ENCODE data around the gene FXYD1.

Gene FXYD1

GRCh38 chr19:35146746-35147459 lies 8.3 kb downstream of the FXYD1 start:
- no peak overlapping the region for H3K4me3 ChIP-seq (ENCODE audit: low read depth in 1 of 2, low read length in 2 of 2)
- no peak overlapping the region for H3K4me2 ChIP-seq (ENCODE audit: insufficient read depth, low read length)
- no peak overlapping the region for H3K27ac ChIP-seq (ENCODE audit: low read length)
- peaks cover under 1% of the 10 kb centered on the region for H3K27me3 ChIP-seq (ENCODE audit: insufficient read depth, low read length, poor library complexity)
- no peak overlapping the region for H2AFZ ChIP-seq (ENCODE audit: low read depth, low read length)
- DNase-seq (no peak), ATAC-seq (ENCODE audit: insufficient read depth, low read depth) (no peak)
- no peak for TF ChIP-seq EZH2 (IDR thresholded peaks at IDR 0.05; ENCODE audit: borderline replicate concordance, low read depth, low read length, severe bottlenecking)
- no peak for TF ChIP-seq CTCF (IDR thresholded peaks at IDR 0.05; ENCODE audit: borderline replicate concordance, extremely low read depth, low read length, poor library complexity, severe bottlenecking)
- no peaks in the 10 kb centered on the region for H3K4me1 ChIP-seq (ENCODE audit: insufficient read depth, low read length)
- no peaks in the 10 kb centered on the region for H3K36me3 ChIP-seq (ENCODE audit: insufficient read depth, low read length)
- no peak overlapping the region for H3K9ac ChIP-seq (ENCODE audit: low read depth, low read length)
- no peaks in the 10 kb centered on the region for H4K20me1 ChIP-seq (ENCODE audit: insufficient read depth, low read length)
- H3K79me2 ChIP-seq (ENCODE audit: insufficient read depth, low read length): no peaks in the 10 kb centered on the region
- no peaks in the 10 kb centered on the region for H3K9me3 ChIP-seq (ENCODE audit: insufficient read depth, low read length, severe bottlenecking)

- Histone ChIP-seq H3K4me2 (ENCODE audit: insufficient read depth, low read length) (no peak overlapping the region), H3K27me3 (ENCODE audit: insufficient read depth, low read length, poor library complexity) (peaks cover 18% of the 10 kb centered on the region), H3K4me3 (ENCODE audit: low read depth in 1 of 2, low read length in 2 of 2) (no peak overlapping the region), H3K9ac (ENCODE audit: low read depth, low read length) (no peak overlapping the region), H3K27ac (ENCODE audit: low read length) (no peak overlapping the region), H3K79me2 (ENCODE audit: insufficient read depth, low read length) (no peaks in the 10 kb centered on the region), H3K4me1 (ENCODE audit: insufficient read depth, low read length) (peaks cover 13% of the 10 kb centered on the region), H2AFZ (ENCODE audit: low read depth, low read length) (no peak overlapping the region), H3K36me3 (ENCODE audit: insufficient read depth, low read length) (no peaks in the 10 kb centered on the region), H4K20me1 (ENCODE audit: insufficient read depth, low read length) (no peaks in the 10 kb centered on the region), H3K9me3 (ENCODE audit: insufficient read depth, low read length, severe bottlenecking) (no peaks in the 10 kb centered on the region)
- DNase-seq: no peak
- no peak for ATAC-seq (ENCODE audit: insufficient read depth, low read depth)
- no peak for TF ChIP-seq EZH2 (IDR thresholded peaks at IDR 0.05; ENCODE audit: borderline replicate concordance, low read depth, low read length, severe bottlenecking)
- TF ChIP-seq CTCF (IDR thresholded peaks at IDR 0.05; ENCODE audit: borderline replicate concordance, extremely low read depth, low read length, poor library complexity, severe bottlenecking): no peak
Measured at GRCh38 chr19:35149463-35149862, 10.8 kb downstream of the FXYD1 start.

- Histone ChIP-seq H3K9me3 (ENCODE audit: insufficient read depth, low read length, severe bottlenecking) (no peaks in the 10 kb centered on the region), H2AFZ (ENCODE audit: low read depth, low read length) (no peak overlapping the region), H3K79me2 (ENCODE audit: insufficient read depth, low read length) (peaks cover 9% of the 10 kb centered on the region; the same call in 1 of the 2 replicates), H3K4me1 (ENCODE audit: insufficient read depth, low read length) (peaks cover 22% of the 10 kb centered on the region), H3K4me3 (ENCODE audit: low read depth in 1 of 2, low read length in 2 of 2) (no peak overlapping the region), H3K9ac (ENCODE audit: low read depth, low read length) (no peak overlapping the region), H3K4me2 (ENCODE audit: insufficient read depth, low read length) (no peak overlapping the region), H3K27me3 (ENCODE audit: insufficient read depth, low read length, poor library complexity) (peaks cover 18% of the 10 kb centered on the region), H3K36me3 (ENCODE audit: insufficient read depth, low read length) (no peaks in the 10 kb centered on the region; the same call in 1 of the 2 replicates), H3K27ac (ENCODE audit: low read length) (no peak overlapping the region), H4K20me1 (ENCODE audit: insufficient read depth, low read length) (0 out of 2 replicates have a peak, but pooled peaks cover under 1% of the 10 kb centered on the region)
- ATAC-seq (ENCODE audit: insufficient read depth, low read depth) (no peak), DNase-seq (no peak)
- no peak for TF ChIP-seq CTCF (IDR thresholded peaks at IDR 0.05; ENCODE audit: borderline replicate concordance, extremely low read depth, low read length, poor library complexity, severe bottlenecking)
- no peak for TF ChIP-seq EZH2 (IDR thresholded peaks at IDR 0.05; ENCODE audit: borderline replicate concordance, low read depth, low read length, severe bottlenecking)
Measured at GRCh38 chr19:35150445-35150844, 11.8 kb downstream of the FXYD1 start.

Measured in DND-41 (cell line).